ENCODE results near the gene YPEL1. TPM values are rescaled to one million over a fixed set of nuclear protein-coding genes. Genes with fewer than 3 reads are reported as not detected.

The YPEL1 gene
- total RNA-seq, 2 donors from 2014 or later = 1.6 to 4.4 TPM

- Histone ChIP-seq H3K27ac (peak overlapping the region; percentile 9 to 31 (median 18)), H3K9me3 (no peaks in the 10 kb centered on the region), H3K4me3 (peak overlapping the region in 1 of 2 donors; percentile 9), H3K36me3 (replicated peaks in 1 of 2; ENCODE audit: insufficient read depth in 1 of 2, low read depth in 2 of 2) (no peaks in the 10 kb centered on the region), H3K27me3 (no peaks in the 10 kb centered on the region), H3K4me1 (peaks cover 11% of the 10 kb centered on the region)
- peak in 4 of 7 experiments; percentile 32 to 50 (median 48) for TF ChIP-seq CTCF (IDR thresholded peaks at IDR 0.05)
- peak in 2 of 3 donors; percentile 39 to 44 for TF ChIP-seq POLR2A (IDR thresholded peaks at IDR 0.05)
- intact Hi-C loops (cut with DNase I) = no loop called here
- DNase-seq (peak; percentile 79 to 90 (median 84)), ATAC-seq (peak; percentile 95)
- 0 to 1% methylated on average over 8 to 78 of the region's 79 CpGs for WGBS, 2 donors
These were observed 78.1 kb downstream of the YPEL1 start for GRCh38 chr22:21657360-21658032.

- H3K4me3 ChIP-seq = no peak overlapping the region
- no peaks in the 10 kb centered on the region for H3K27me3 ChIP-seq
- no peak overlapping the region for H3K27ac ChIP-seq
- 22 to 23% methylated on average over 17 of the region's 17 CpGs for WGBS, 2 donors
- no peak for DNase-seq
- TF ChIP-seq POLR2A (IDR thresholded peaks at IDR 0.05) (no peak), CTCF (IDR thresholded peaks at IDR 0.05) (no peak)
- no peaks in the 10 kb centered on the region for H3K9me3 ChIP-seq
- intact Hi-C loops (cut with DNase I) = no loop called here
- ATAC-seq = peak; percentile 15
- H3K4me1 ChIP-seq = peaks cover 16% of the 10 kb centered on the region
- no peaks in the 10 kb centered on the region for H3K36me3 ChIP-seq (replicated peaks in 1 of 2; ENCODE audit: insufficient read depth in 1 of 2, low read depth in 2 of 2)
These were observed 78.6 kb downstream of the YPEL1 start for GRCh38 chr22:21657020-21657359.

- no peak overlapping the region for H3K27ac ChIP-seq
These were observed 82.7 kb downstream of the YPEL1 start for GRCh38 chr22:21652547-21653545.

GRCh38 chr22:21652010-21652546, 83.5 kb downstream of the YPEL1 start:
- no peak for TF ChIP-seq CTCF (IDR thresholded peaks at IDR 0.05)
- TF ChIP-seq POLR2A (IDR thresholded peaks at IDR 0.05) = no peak
- Histone ChIP-seq H3K4me1 (peaks cover 21% of the 10 kb centered on the region), H3K9me3 (no peaks in the 10 kb centered on the region), H3K4me3 (peak overlapping the region in 1 of 2 donors; percentile 13), H3K36me3 (replicated peaks in 1 of 2; ENCODE audit: insufficient read depth in 1 of 2, low read depth in 2 of 2) (peaks cover 0 to 2% of the 10 kb centered on the region in 2 donors), H3K27ac (no peak overlapping the region), H3K27me3 (no peaks in the 10 kb centered on the region)
- DNase-seq (peak; percentile 56 to 75 (median 72)), ATAC-seq (peak; percentile 72)
- intact Hi-C loops (cut with DNase I) = no loop called here
- WGBS, 2 donors = 31 to 43% methylated on average over 26 to 34 of the region's 44 CpGs

More at GRCh38 chr22:21652547-21653545, 82.7 kb downstream of the YPEL1 start:
- Histone ChIP-seq H3K9me3 (no peaks in the 10 kb centered on the region), H3K4me3 (no peak overlapping the region), H3K36me3 (replicated peaks in 1 of 2; ENCODE audit: insufficient read depth in 1 of 2, low read depth in 2 of 2) (no peaks in the 10 kb centered on the region), H3K27me3 (no peaks in the 10 kb centered on the region), H3K4me1 (peaks cover 24% of the 10 kb centered on the region)
- whole genome bisulfite sequencing, 2 donors = 59 to 74% methylated on average over 29 to 35 of the region's 40 CpGs
- ATAC-seq = no peak
- no peak for TF ChIP-seq CTCF (IDR thresholded peaks at IDR 0.05)
- no peak for DNase-seq
- intact Hi-C loops (cut with DNase I) = no loop called here

Data from body of pancreas (tissue), 4 donors.